TTC549 (cell line): Measurements from ENCODE around the gene HECA.

ENCODE experiments used
- FAIRE-seq: peaks from 2 replicates; lab custom pipeline; 2012; peaks lifted over from hg19 to GRCh38; lab: Jason Lieb, UNC

Gene HECA

GRCh38 chr6:139161169-139161568, 26.3 kb downstream of the HECA start:
- no peak for FAIRE-seq

- no peak for FAIRE-seq
Observed at GRCh38 chr6:139161817-139162284, 27.0 kb downstream of the HECA start.

- no peak for FAIRE-seq
Observed at GRCh38 chr6:139164001-139164400, 29.1 kb downstream of the HECA start.

- no peak for FAIRE-seq
Observed at GRCh38 chr6:139165324-139165723, 30.4 kb downstream of the HECA start.

- no peak for FAIRE-seq
Observed at GRCh38 chr6:139166238-139166955, 31.5 kb downstream of the HECA start.

- FAIRE-seq, result no peak
Observed at GRCh38 chr6:139166956-139167313, 32.1 kb downstream of the HECA start.

- FAIRE-seq, result no peak
Observed at GRCh38 chr6:139172151-139172550, 37.3 kb downstream of the HECA start.

GRCh38 chr6:139172567-139172966, 37.7 kb downstream of the HECA start:
- FAIRE-seq, result no peak

GRCh38 chr6:139173172-139173571, 38.3 kb downstream of the HECA start:
- no peak for FAIRE-seq

GRCh38 chr6:139173822-139174221, 38.9 kb downstream of the HECA start:
- FAIRE-seq, result no peak

- FAIRE-seq, result no peak
Observed at GRCh38 chr6:139174961-139175360, 40.1 kb downstream of the HECA start.

GRCh38 chr6:139175389-139175948, 40.6 kb downstream of the HECA start:
- no peak for FAIRE-seq

GRCh38 chr6:139181236-139181635, 46.4 kb downstream of the HECA start:
- FAIRE-seq, result no peak

GRCh38 chr6:139184047-139184446, 49.2 kb downstream of the HECA start:
- FAIRE-seq, result no peak

GRCh38 chr6:139184459-139184858, 49.6 kb downstream of the HECA start:
- FAIRE-seq, result no peak

GRCh38 chr6:139186242-139186641, 51.4 kb downstream of the HECA start:
- FAIRE-seq, result no peak

GRCh38 chr6:139186692-139187091, 51.8 kb downstream of the HECA start:
- no peak for FAIRE-seq

GRCh38 chr6:139187489-139187888, 52.6 kb downstream of the HECA start:
- FAIRE-seq, result no peak

GRCh38 chr6:139189665-139190064, 54.8 kb downstream of the HECA start:
- no peak for FAIRE-seq

- FAIRE-seq, result no peak
Observed at GRCh38 chr6:139194740-139195139, 59.9 kb downstream of the HECA start.

GRCh38 chr6:139198529-139199288, 63.8 kb downstream of the HECA start:
- no peak for FAIRE-seq

GRCh38 chr6:139201378-139201777, 66.5 kb downstream of the HECA start:
- no peak for FAIRE-seq

- FAIRE-seq, result no peak
Observed at GRCh38 chr6:139204978-139205377, 70.1 kb downstream of the HECA start.

GRCh38 chr6:139205843-139206242, 71.0 kb downstream of the HECA start:
- no peak for FAIRE-seq
